Liver (tissue), 3 donors: ENCODE measurements around the gene MAPK1.

Experiments
- CTCF ChIP-seq: fragments of 150-350 bp; IDR thresholded peaks from 2 replicates; pipeline ENCODE4 v1.5.1; 2017; ENCODE audit warnings: improper control_type of control experiment, low read depth, low read length; ENCODE audit not compliant: missing input control
- FOXA2 ChIP-seq: IDR thresholded peaks from 2 replicates; pipeline ENCODE4 v1.6.1; 2016; ENCODE audit warnings: antibody characterized with exemption
- JUND ChIP-seq, 2 donors: IDR thresholded peaks; 2 replicates each; pipeline ENCODE4 v1.6.1; 2016; ENCODE audit warnings: antibody characterized with exemption in 2 of 2
- RAD21 ChIP-seq, 2 donors: IDR thresholded peaks; 2 replicates each; pipeline ENCODE4 v1.6.1; 2016; ENCODE audit warnings: antibody characterized with exemption in 2 of 2, mild to moderate bottlenecking in 2 of 2
- REST ChIP-seq: IDR thresholded peaks from 2 replicates; pipeline ENCODE4 v1.6.1; 2016; ENCODE audit warnings: antibody characterized with exemption, mild to moderate bottlenecking
- TAF1 ChIP-seq: conservative IDR thresholded peaks from 2 replicates; pipeline ENCODE4 v1.6.1; 2016; ENCODE audit warnings: antibody characterized with exemption, mild to moderate bottlenecking
- donor health status: healthy.
- donor health status: healthy.

GRCh38 chr22:21739828-21740377 is 127.5 kb downstream of the MAPK1 start:
- TF ChIP-seq CTCF (no peak), REST (no peak), TAF1 (no peak), RAD21 (IDR thresholded peaks at IDR 0.05) (no peak), FOXA2 (no peak), JUND (IDR thresholded peaks at IDR 0.05) (no peak)
